Endothelial cell (in vitro differentiated cells): ENCODE measurements around the gene DYDC1. TPM values are rescaled to one million over a fixed set of nuclear protein-coding genes. Genes with fewer than 3 reads are reported as not detected.
A peak's percentile ranks its signal among the peaks of the same experiment; 100 is the strongest.

Experiments used
- DNase-seq: peaks from one replicate; pipeline ENCODE4 v3.0.0; 2021; ENCODE audit warnings: low spot score
- H3K27ac Mint-ChIP-seq: one replicate; pipeline ENCODE4 v1.8.0; 2021; ENCODE audit warnings: mixed read lengths, inconsistent platforms; ENCODE audit not compliant: unreplicated experiment
- H3K27me3 Mint-ChIP-seq: one replicate; pipeline ENCODE4 v1.8.0; 2021; ENCODE audit warnings: mild to moderate bottlenecking, moderate library complexity, mixed read lengths, inconsistent platforms; ENCODE audit not compliant: unreplicated experiment
- H3K36me3 Mint-ChIP-seq: one replicate; pipeline ENCODE4 v1.8.0; 2021; ENCODE audit warnings: mild to moderate bottlenecking, low read depth, mixed read lengths, inconsistent platforms; ENCODE audit not compliant: unreplicated experiment
- H3K4me1 Mint-ChIP-seq: one replicate; pipeline ENCODE4 v1.8.0; 2021; ENCODE audit warnings: mild to moderate bottlenecking, mixed read lengths, inconsistent platforms; ENCODE audit not compliant: unreplicated experiment
- H3K4me3 Mint-ChIP-seq: one replicate; pipeline ENCODE4 v1.8.0; 2021; ENCODE audit warnings: mild to moderate bottlenecking, mixed read lengths, inconsistent platforms; ENCODE audit not compliant: unreplicated experiment
- H3K9me3 Mint-ChIP-seq: one replicate; pipeline ENCODE4 v1.8.0; 2021; ENCODE audit warnings: mixed read lengths, inconsistent platforms; ENCODE audit not compliant: unreplicated experiment
- total RNA-seq: library from RNA; stranded (reverse); fragmentation: NEBNext Ultra II Directional; extraction: Animal tissue kit (Norgen Biotek cat#: 25700); gene quantifications from one replicate; pipeline ENCODE4 v1.2.1, GENCODE V29; 2021; ENCODE audit not compliant: unreplicated experiment
- TF ChIP-seq, protein P1 (sequence below): fragments of 200-600 bp; sonication (generic); IDR thresholded peaks from one replicate; pipeline ENCODE4 v1.5.0; 2021; ENCODE audit warnings: antibody characterized with exemption; ENCODE audit not compliant: unreplicated experiment

The DYDC1 gene
- total RNA-seq, 1 donor from 2014 or later = not detected

DNA sequence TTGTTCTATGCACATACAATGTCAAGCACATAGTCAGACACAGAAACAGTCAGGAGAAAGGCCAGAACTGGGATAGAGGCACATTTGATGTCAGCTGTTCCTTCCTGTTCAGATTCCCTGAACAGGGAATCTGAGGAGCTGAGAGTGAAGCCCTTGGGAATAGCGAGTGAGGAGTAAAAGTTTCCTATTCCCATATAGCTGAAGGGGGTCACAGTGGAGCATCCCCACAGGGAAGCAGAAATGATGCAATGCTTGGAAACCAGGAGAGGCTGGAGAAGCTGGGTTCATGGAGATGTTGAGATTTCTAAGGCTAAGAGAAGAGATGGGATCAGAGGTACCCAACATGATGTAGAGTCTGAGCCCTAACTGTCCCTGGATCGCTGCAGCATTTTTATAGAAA is 40.5 kb upstream of the DYDC1 start:
- Mint-ChIP-seq H3K4me1 (no peaks in the 10 kb centered on the region), H3K4me3 (no peak overlapping the region), H3K27ac (no peak overlapping the region), H3K27me3 (peaks cover 4% of the 10 kb centered on the region), H3K9me3 (no peaks in the 10 kb centered on the region), H3K36me3 (no peaks in the 10 kb centered on the region)
- TF ChIP-seq, protein P1, sequence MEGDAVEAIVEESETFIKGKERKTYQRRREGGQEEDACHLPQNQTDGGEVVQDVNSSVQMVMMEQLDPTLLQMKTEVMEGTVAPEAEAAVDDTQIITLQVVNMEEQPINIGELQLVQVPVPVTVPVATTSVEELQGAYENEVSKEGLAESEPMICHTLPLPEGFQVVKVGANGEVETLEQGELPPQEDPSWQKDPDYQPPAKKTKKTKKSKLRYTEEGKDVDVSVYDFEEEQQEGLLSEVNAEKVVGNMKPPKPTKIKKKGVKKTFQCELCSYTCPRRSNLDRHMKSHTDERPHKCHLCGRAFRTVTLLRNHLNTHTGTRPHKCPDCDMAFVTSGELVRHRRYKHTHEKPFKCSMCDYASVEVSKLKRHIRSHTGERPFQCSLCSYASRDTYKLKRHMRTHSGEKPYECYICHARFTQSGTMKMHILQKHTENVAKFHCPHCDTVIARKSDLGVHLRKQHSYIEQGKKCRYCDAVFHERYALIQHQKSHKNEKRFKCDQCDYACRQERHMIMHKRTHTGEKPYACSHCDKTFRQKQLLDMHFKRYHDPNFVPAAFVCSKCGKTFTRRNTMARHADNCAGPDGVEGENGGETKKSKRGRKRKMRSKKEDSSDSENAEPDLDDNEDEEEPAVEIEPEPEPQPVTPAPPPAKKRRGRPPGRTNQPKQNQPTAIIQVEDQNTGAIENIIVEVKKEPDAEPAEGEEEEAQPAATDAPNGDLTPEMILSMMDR = no peak
- DNase-seq = no peak

DNA sequence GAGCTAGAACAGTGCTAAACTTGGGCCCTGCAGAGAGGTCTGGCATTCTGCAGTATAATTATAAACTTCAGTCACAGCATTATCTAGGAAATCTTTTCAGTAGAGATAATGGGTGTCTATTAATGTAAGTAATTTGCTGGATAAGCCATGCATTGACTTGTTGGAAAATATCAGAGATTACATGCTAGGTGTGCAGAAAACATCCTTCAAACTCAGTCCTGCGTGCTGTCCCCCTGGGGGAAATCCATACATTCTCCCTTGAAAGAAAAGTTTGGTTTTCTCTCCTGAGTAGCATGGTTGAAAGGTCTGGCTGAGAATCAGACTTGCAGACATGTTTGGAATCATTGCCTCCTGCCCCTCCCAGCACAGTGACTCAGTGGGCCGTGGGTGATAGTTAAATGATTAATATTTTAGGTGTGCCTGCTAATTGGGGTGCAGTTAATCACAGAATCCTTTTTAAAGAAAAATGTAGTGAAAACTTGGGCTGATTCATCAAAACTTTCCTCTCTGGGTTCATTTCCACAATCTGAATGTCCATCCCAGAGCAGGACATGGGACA is 37.9 kb upstream of the DYDC1 start:
- Mint-ChIP-seq H3K36me3 (no peaks in the 10 kb centered on the region), H3K4me3 (no peak overlapping the region), H3K27me3 (peaks cover 2% of the 10 kb centered on the region), H3K4me1 (no peaks in the 10 kb centered on the region), H3K27ac (no peak overlapping the region), H3K9me3 (no peaks in the 10 kb centered on the region)
- no peak for DNase-seq
- TF ChIP-seq, protein P1 = no peak

DNA sequence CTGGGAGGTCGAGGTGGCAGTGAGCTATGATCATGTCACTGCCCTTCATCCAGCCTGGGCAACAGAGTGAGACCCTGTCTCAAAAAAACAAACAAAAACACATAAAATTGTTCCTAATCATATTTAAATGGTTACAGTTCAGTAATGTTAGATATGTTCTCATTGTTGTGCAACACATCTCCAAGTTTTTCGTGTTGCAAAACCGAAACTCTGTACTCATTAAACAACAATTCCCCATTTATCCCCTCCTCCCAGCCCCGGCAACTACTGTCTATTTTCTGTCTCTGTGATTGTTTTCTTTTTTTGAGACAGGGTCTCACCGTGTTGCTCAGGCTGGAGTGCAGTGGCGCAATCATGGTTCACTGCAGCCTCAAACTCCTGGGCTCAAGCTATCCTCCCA is 35.7 kb upstream of the DYDC1 start:
- Mint-ChIP-seq H3K27ac (no peak overlapping the region), H3K36me3 (no peaks in the 10 kb centered on the region), H3K9me3 (no peaks in the 10 kb centered on the region), H3K27me3 (peaks cover 2% of the 10 kb centered on the region), H3K4me1 (no peaks in the 10 kb centered on the region), H3K4me3 (no peak overlapping the region)
- no peak for DNase-seq
- TF ChIP-seq, protein P1 = no peak

DNA sequence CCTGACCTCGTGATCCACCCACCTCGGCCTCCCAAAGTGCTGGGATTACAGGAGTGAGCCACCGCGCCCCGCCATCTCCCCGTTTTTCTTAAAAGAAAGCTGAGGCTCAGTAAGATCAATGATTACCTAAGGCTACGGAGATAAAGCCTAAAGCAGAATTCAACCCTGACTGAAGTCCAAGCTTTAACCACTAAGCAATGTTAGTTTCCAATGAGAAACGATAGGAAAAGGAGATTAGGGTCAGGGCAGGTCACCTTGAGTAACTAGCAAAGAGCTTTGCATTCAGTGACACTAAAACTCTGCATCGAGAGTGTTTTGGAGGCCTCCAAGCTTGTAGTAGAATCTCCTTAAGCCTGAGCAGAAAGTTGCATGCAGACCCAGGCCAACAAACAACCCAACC is 34.2 kb upstream of the DYDC1 start:
- no peaks in the 10 kb centered on the region for H3K4me1 Mint-ChIP-seq
- TF ChIP-seq, protein P1 = no peak
- H3K27me3 Mint-ChIP-seq = peaks cover 2% of the 10 kb centered on the region
- no peak for DNase-seq
- no peak overlapping the region for H3K4me3 Mint-ChIP-seq
- H3K27ac Mint-ChIP-seq = no peak overlapping the region
- H3K36me3 Mint-ChIP-seq = no peaks in the 10 kb centered on the region
- no peaks in the 10 kb centered on the region for H3K9me3 Mint-ChIP-seq

DNA sequence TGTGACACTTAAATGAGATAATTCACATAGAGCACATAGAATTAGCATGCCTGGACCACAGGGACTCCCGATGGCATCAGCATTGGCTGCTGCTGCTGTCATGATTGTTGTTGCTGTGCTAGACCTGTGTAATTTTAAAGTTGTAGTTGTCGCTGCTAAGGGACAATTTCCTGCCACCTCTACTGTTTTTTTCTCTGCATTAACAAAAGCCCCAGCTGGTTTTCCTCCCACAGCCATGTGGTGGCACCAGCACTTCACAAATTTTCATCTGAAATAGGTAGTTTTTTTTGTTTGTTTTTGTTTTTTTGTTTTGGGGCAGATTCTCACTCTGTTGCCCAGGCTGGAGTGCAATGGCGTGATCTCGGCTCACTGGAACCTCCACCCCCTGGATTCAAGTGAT is 26.4 kb upstream of the DYDC1 start:
- H3K36me3 Mint-ChIP-seq = no peaks in the 10 kb centered on the region
- no peaks in the 10 kb centered on the region for H3K9me3 Mint-ChIP-seq
- peak overlapping the region; percentile 6 for H3K27ac Mint-ChIP-seq
- no peak overlapping the region for H3K4me3 Mint-ChIP-seq
- H3K4me1 Mint-ChIP-seq = peaks cover 5% of the 10 kb centered on the region
- peak; percentile 55 for DNase-seq
- TF ChIP-seq, protein P1 = peak; percentile 30
- peaks cover 4% of the 10 kb centered on the region for H3K27me3 Mint-ChIP-seq
